BJ (cell line): ENCODE results near the gene APOBEC3B. TPM values are rescaled to one million over a fixed set of nuclear protein-coding genes. Genes with fewer than 3 reads are reported as not detected.
"Not testable (repeated sequence)": the region's sequence is repeated elsewhere in the genome, so short reads cannot be mapped to it uniquely, and the experiment has no call there.

Experiments
- CTCF ChIA-PET: fragments of 350-600 bp; formaldehyde crosslinking; extraction: SDS; loops from one replicate; lab custom pipeline; 2021; ENCODE audit warnings: antibody characterized with exemption, inconsistent platforms; lab: Yijun Ruan, JAX
- POLR2A ChIA-PET: fragments of 300-600 bp; sonication (Branson Sonifier 250); formaldehyde crosslinking; extraction: SDS; loops from one replicate; lab custom pipeline; 2021; ENCODE audit warnings: antibody characterized with exemption; lab: Charles Lee
- DNase-seq: peaks from one replicate; pipeline ENCODE4 v3.0.0-alpha.2; 2011; ENCODE audit warnings: low read depth
- H3K27me3 ChIP-seq: 2 replicates; pipeline ENCODE4 v1.6.0; 2011; ENCODE audit warnings: low read length; ENCODE audit not compliant: control insufficient read depth, insufficient read depth
- H3K36me3 ChIP-seq: 2 replicates; pipeline ENCODE4 v1.5.1; 2011; ENCODE audit warnings: low read length; ENCODE audit not compliant: control insufficient read depth, insufficient read depth
- H3K4me3 ChIP-seq: 2 replicates; pipeline ENCODE4 v1.5.1; 2011; ENCODE audit warnings: low read depth, mild to moderate bottlenecking, control low read depth, low read length
- polyA plus RNA-seq: library from polyadenylated mRNA; depleted of rRNA; stranded (reverse); fragments of >200 nt; gene quantifications from 2 replicates; pipeline ENCODE4 v1.2.3, GENCODE V29; 2011
- TF ChIP-seq, protein P1 (sequence below): IDR thresholded peaks from 2 replicates; pipeline ENCODE4 v1.5.1; 2011; ENCODE audit warnings: low read depth, mild to moderate bottlenecking, control low read depth, inconsistent platforms, low read length, moderate library complexity; ENCODE audit not compliant: insufficient read depth

The APOBEC3B gene
- polyA plus RNA-seq, 1 experiment = 16.0 TPM

- peaks cover 5% of the 10 kb centered on the region for H3K27me3 ChIP-seq
- TF ChIP-seq, protein P1, sequence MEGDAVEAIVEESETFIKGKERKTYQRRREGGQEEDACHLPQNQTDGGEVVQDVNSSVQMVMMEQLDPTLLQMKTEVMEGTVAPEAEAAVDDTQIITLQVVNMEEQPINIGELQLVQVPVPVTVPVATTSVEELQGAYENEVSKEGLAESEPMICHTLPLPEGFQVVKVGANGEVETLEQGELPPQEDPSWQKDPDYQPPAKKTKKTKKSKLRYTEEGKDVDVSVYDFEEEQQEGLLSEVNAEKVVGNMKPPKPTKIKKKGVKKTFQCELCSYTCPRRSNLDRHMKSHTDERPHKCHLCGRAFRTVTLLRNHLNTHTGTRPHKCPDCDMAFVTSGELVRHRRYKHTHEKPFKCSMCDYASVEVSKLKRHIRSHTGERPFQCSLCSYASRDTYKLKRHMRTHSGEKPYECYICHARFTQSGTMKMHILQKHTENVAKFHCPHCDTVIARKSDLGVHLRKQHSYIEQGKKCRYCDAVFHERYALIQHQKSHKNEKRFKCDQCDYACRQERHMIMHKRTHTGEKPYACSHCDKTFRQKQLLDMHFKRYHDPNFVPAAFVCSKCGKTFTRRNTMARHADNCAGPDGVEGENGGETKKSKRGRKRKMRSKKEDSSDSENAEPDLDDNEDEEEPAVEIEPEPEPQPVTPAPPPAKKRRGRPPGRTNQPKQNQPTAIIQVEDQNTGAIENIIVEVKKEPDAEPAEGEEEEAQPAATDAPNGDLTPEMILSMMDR = peak; percentile 76
- H3K36me3 ChIP-seq = no peaks in the 10 kb centered on the region
- no peak overlapping the region for H3K4me3 ChIP-seq
- CTCF ChIA-PET = interaction anchor here (0.5 to 10.6 kb wide), 24 partner anchors 10 to 1382 kb away, joined by 3 to 136 read pairs (median 4); partner anchors contain the start of genes APOBEC3C and CBX6
- peak; percentile 55 for DNase-seq
- POLR2A ChIA-PET = interaction anchor here (0.5 kb wide), 1 partner anchor 121 kb away, joined by 4 read pairs; no protein-coding TSS in a partner anchor
Measured at GRCh38 chr22:39003165-39003638, 21.1 kb downstream of the APOBEC3B start.

DNA sequence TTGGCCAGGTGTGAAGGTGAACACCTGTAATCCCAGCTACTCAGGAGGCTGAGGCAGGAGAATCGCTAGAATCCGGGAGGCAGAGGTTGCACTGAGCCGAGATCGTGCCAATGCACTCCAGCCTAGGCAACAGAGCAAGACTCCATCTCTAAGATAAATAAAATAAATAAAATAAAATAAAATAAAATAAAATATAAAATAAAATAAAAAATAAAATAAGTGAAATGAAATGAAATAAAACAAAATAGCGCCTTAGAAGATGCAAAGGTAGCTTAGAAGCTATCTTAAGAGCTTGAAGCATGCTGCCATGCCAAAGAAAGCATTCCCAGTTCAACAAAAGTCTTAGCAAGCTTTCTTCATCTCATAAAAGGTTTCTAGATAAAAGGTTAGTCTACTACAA is 25.0 kb downstream of the APOBEC3B start:
- ChIA-PET CTCF (interaction anchor here (0.7 to 10.6 kb wide), 14 partner anchors 77 to 241 kb away, joined by 3 to 136 read pairs (median 3); partner anchors contain the start of gene CBX6), POLR2A (no interaction called here)
- no peak for DNase-seq
- H3K27me3 ChIP-seq = no peaks in the 10 kb centered on the region
- H3K36me3 ChIP-seq = no peaks in the 10 kb centered on the region
- TF ChIP-seq, protein P1 = no peak
- no peak overlapping the region for H3K4me3 ChIP-seq

GRCh38 chr22:39008271-39008850 is 26.2 kb downstream of the APOBEC3B start:
- H3K27me3 ChIP-seq, H3K36me3 ChIP-seq, H3K4me3 ChIP-seq, DNase-seq, POLR2A ChIA-PET: not testable (repeated sequence)
- CTCF ChIA-PET = interaction anchor here (1.0 to 10.6 kb wide), 9 partner anchors 76 to 242 kb away, joined by 3 to 136 read pairs (median 3); partner anchors contain the start of gene CBX6

- Histone ChIP-seq H3K36me3 (no peaks in the 10 kb centered on the region), H3K27me3 (no peaks in the 10 kb centered on the region), H3K4me3 (no peak overlapping the region)
- no peak for DNase-seq
- POLR2A ChIA-PET = no interaction called here
- TF ChIP-seq, protein P1 = no peak
- CTCF ChIA-PET = no interaction called here
Measured at GRCh38 chr22:39010946-39011345, 28.8 kb downstream of the APOBEC3B start.

- CTCF ChIA-PET = interaction anchor here (1.7 to 2.9 kb wide), 3 partner anchors 9 to 244 kb away, joined by 3 to 10 read pairs (median 6); no protein-coding TSS in a partner anchor
Measured at GRCh38 chr22:39012533-39013511, 30.7 kb downstream of the APOBEC3B start.

DNA sequence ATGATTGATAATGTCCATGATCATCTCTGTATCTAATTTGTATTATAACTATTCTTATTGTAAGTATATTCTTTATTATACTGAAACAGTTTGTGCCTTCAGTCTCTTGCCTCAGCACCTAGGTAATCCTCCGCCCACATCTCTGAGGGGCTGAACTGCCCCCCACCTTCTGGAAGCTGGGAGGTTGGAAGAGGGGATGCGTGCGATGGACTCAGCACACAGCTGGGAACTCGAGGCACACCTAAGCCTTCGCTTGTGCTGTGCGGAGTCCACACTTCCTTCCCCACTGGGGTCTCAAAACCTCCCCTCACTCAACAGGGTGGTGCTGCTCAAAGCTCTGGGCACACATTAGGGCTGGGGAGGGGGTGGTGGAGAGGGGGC is 31.4 kb downstream of the APOBEC3B start:
- POLR2A ChIA-PET, H3K36me3 ChIP-seq, DNase-seq, H3K27me3 ChIP-seq: not testable (repeated sequence)
- peak overlapping the region; percentile 8 for H3K4me3 ChIP-seq
- CTCF ChIA-PET = interaction anchor here (1.7 to 2.9 kb wide), 3 partner anchors 10 to 245 kb away, joined by 3 to 10 read pairs (median 6); no protein-coding TSS in a partner anchor

More at GRCh38 chr22:39012533-39013511, 30.7 kb downstream of the APOBEC3B start:
- POLR2A ChIA-PET = no interaction called here
- TF ChIP-seq, protein P1 = no peak
- Histone ChIP-seq H3K4me3 (no peak overlapping the region), H3K36me3 (no peaks in the 10 kb centered on the region; the same call in 1 of the 2 replicates), H3K27me3 (no peaks in the 10 kb centered on the region)
- no peak for DNase-seq
